Tibial nerve (tissue), 4 donors: ENCODE measurements around the gene MSI2.

Experiments used
- CTCF ChIP-seq, 5 experiments: fragments of 200-600 bp in 3 of 5; fragments of 450-650 bp in 2 of 5; sonication (generic) in 3 of 5; IDR thresholded peaks; one replicate each; pipeline ENCODE4 v1.5.1; 2016 to 2019; ENCODE audit warnings: antibody characterized with exemption in 5 of 5, mild to moderate bottlenecking in 3 of 5, moderate library complexity in 2 of 5
- EP300 ChIP-seq, 2 donors: sonication (generic); formaldehyde crosslinking; IDR thresholded peaks; one replicate each; pipeline ENCODE4 v1.6.1; 2017; ENCODE audit warnings: antibody characterized with exemption in 2 of 2, mild to moderate bottlenecking in 1 of 2
- POLR2A ChIP-seq, 2 donors: fragments of 450-650 bp; IDR thresholded peaks; one replicate each; pipeline ENCODE4 v1.6.1; 2017; ENCODE audit warnings: antibody characterized with exemption in 2 of 2, mild to moderate bottlenecking in 2 of 2, moderate library complexity in 2 of 2

GRCh38 chr17:57296231-57296630 lies 39.9 kb downstream of the MSI2 start:
- TF ChIP-seq POLR2A (IDR thresholded peaks at IDR 0.05) = no peak
- no peak for TF ChIP-seq CTCF (IDR thresholded peaks at IDR 0.05)
- no peak for TF ChIP-seq EP300 (IDR thresholded peaks at IDR 0.05)
